ENCODE results near the gene FOXF1. TPM values are rescaled to one million over a fixed set of nuclear protein-coding genes. Genes with fewer than 3 reads are reported as not detected.

The FOXF1 gene
- total RNA-seq, 1 experiment from 2014 or later, result not detected

GRCh38 chr16:86547286-86547685 lies 37.0 kb downstream of the FOXF1 start (continued):
- no peak for TF ChIP-seq AFF4 (CRISPR knock-in tag; IDR thresholded peaks at IDR 0.05; ENCODE audit: borderline replicate concordance)

DNA sequence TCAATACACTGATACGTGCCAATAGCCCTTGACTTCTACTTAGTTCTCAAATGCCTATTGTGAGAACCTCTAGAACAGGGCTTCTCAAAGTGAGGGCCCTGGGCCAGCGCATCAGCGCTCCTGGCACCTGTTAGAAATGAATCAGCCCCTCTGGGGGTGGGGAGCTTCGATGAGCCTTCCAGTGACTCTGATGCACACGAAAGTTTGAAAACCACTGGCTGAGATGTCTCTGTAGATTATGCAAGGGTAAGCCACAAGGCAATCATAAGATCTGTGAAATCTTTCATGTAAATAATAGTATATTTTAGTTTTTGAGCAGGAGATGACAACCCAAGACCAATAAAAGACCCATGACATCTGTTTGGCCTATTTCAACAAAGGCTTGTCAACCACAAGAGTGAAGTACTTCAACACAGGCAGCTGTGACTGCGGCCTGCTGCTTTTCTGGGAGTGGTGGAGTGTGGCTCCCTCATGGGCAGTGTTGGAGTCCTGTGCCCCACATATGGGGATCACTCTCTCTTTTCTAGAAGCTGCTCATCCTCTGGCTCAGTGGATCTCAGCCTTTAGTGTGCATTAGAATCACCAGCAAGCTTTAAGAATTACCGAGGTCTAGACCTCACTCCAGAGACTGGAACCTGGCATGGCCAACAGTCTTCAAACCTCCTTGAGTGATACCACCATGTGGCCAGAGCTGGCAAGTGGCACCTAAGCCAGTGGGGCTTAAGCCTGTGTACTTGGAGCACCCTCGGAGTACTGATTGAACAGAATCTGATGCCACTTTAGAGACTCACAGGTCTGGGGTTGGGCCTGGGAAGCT lies 39.0 kb downstream of the FOXF1 start:
- TF ChIP-seq, protein P1, sequence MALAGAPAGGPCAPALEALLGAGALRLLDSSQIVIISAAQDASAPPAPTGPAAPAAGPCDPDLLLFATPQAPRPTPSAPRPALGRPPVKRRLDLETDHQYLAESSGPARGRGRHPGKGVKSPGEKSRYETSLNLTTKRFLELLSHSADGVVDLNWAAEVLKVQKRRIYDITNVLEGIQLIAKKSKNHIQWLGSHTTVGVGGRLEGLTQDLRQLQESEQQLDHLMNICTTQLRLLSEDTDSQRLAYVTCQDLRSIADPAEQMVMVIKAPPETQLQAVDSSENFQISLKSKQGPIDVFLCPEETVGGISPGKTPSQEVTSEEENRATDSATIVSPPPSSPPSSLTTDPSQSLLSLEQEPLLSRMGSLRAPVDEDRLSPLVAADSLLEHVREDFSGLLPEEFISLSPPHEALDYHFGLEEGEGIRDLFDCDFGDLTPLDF (CRISPR knock-in tag; IDR thresholded peaks at IDR 0.05), result no peak
- no peak for TF ChIP-seq HMGXB4 (CRISPR knock-in tag; IDR thresholded peaks at IDR 0.05)
- TF ChIP-seq NFE2L1 (CRISPR knock-in tag; IDR thresholded peaks at IDR 0.05), result no peak
- no peak for TF ChIP-seq TP53 (CRISPR knock-in tag; IDR thresholded peaks at IDR 0.05)
- no peak for TF ChIP-seq RELA (CRISPR knock-in tag; IDR thresholded peaks at IDR 0.05; ENCODE audit: borderline replicate concordance)
- TF ChIP-seq FOXJ3 (CRISPR knock-in tag; IDR thresholded peaks at IDR 0.05; ENCODE audit: borderline replicate concordance), result no peak
- no peak for TF ChIP-seq ARID4B (CRISPR knock-in tag; IDR thresholded peaks at IDR 0.05; ENCODE audit: borderline replicate concordance)
- no peak for TF ChIP-seq ZNF317 (CRISPR knock-in tag; IDR thresholded peaks at IDR 0.05; ENCODE audit: borderline replicate concordance, low read depth)
- TF ChIP-seq, protein P2, sequence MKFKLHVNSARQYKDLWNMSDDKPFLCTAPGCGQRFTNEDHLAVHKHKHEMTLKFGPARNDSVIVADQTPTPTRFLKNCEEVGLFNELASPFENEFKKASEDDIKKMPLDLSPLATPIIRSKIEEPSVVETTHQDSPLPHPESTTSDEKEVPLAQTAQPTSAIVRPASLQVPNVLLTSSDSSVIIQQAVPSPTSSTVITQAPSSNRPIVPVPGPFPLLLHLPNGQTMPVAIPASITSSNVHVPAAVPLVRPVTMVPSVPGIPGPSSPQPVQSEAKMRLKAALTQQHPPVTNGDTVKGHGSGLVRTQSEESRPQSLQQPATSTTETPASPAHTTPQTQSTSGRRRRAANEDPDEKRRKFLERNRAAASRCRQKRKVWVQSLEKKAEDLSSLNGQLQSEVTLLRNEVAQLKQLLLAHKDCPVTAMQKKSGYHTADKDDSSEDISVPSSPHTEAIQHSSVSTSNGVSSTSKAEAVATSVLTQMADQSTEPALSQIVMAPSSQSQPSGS (CRISPR knock-in tag; IDR thresholded peaks at IDR 0.05; ENCODE audit: borderline replicate concordance, low read depth), result no peak
- TF ChIP-seq, protein P3, sequence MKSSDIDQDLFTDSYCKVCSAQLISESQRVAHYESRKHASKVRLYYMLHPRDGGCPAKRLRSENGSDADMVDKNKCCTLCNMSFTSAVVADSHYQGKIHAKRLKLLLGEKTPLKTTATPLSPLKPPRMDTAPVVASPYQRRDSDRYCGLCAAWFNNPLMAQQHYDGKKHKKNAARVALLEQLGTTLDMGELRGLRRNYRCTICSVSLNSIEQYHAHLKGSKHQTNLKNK (CRISPR knock-in tag; IDR thresholded peaks at IDR 0.05), result no peak
- TF ChIP-seq STAT6 (CRISPR knock-in tag; conservative IDR thresholded peaks at IDR 0.05; ENCODE audit: low read depth), result no peak
- no peak for TF ChIP-seq JAZF1 (CRISPR knock-in tag; IDR thresholded peaks at IDR 0.05)
- TF ChIP-seq FOXP1 (CRISPR knock-in tag; IDR thresholded peaks at IDR 0.05; ENCODE audit: borderline replicate concordance), result no peak
- ChIA-PET POLR2A (no interaction called here), CTCF (interaction anchor here (0.6 kb wide), 1 partner anchor 471 kb away, joined by 3 read pairs; no protein-coding TSS in a partner anchor)
- Mint-ChIP-seq H3K4me1 (peaks cover 4% of the 10 kb centered on the region; the same call in 1 of the 2 replicates), H3K27me3 (ENCODE audit: low read depth) (no peaks in the 10 kb centered on the region), H3K4me3 (no peak overlapping the region), H3K36me3 (peaks cover 9% of the 10 kb centered on the region), H3K27ac (no peak overlapping the region), H3K9me3 (peaks cover 3% of the 10 kb centered on the region; the same call in 1 of the 2 replicates)
- DNase-seq (ENCODE audit: low spot score) (no peak), ATAC-seq (no peak)

All from WTC11 (cell line).